Measurements from ENCODE around the gene SRY.
"Not testable (repeated sequence)": the region's sequence is repeated elsewhere in the genome, so short reads cannot be mapped to it uniquely, and the experiment has no call there.

SRY gene

DNA sequence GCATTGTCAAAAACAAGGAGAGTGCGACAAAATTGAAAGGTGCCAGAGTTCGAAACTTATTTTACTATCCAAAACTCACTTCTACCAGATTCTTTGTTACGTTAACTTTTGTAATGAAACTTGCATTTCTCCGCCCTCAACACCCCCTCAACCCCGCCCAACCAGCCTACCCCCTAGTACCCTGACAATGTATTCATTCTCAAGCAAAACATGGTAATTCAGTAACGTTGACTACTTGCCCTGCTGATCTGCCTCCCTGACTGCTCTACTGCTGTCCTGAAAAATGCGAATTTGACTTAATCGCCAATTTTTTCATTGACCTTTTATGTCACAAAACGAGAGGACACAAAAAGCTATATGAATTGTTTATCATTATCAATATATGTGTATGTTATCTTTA is at the start of gene SRY:
Gene SRY, minus strand, starts transcription at position 83 of the 400 bp plus-strand sequence. Its CDS starts 79 bp downstream, at position 4.
- no peak for DNase-seq (ENCODE audit: low read depth in 2 of 3, low spot score in 2 of 3)

DNA sequence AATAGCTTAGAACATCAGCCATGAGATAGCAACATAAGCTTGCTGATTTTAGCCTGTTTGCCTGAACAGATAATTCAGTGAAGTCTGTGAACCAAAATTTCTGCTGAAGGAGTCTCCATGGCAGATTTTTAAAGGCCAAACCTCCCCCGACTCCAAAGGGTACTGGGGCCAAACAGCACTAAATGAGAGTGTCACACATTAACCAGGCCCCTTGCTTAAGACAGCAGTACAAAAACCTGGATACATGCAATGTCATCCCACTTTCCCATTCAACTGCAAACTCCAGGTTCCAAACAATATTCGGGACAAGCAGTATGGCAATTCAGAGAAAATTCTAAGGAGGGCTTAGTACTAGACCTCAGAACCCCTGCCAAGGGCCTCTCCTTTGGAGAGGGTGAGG is 49.6 kb upstream of the SRY start:
- no peak for DNase-seq (ENCODE audit: low read depth in 2 of 3, low spot score in 2 of 3)

DNA sequence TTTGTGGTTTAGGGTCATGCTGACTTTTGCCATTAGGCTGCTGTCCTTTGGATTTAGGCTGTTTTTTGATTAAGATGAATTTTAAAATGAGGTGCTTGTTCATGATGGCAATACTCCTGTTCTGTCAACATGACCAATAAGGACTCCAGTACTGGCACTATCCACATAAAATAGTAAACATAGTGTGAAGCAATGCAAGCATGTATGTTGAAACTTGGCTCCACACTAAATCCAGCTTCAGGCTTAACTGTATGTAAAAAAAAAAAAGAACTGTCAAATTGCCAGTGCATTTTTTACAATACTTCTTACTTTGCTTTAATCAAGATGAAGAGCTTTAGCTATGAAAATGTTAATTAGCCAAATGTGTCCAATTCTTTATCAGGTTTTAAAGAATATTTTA is 47.7 kb upstream of the SRY start:
- DNase-seq (ENCODE audit: low read depth in 2 of 3, low spot score in 2 of 3) = no peak

DNA sequence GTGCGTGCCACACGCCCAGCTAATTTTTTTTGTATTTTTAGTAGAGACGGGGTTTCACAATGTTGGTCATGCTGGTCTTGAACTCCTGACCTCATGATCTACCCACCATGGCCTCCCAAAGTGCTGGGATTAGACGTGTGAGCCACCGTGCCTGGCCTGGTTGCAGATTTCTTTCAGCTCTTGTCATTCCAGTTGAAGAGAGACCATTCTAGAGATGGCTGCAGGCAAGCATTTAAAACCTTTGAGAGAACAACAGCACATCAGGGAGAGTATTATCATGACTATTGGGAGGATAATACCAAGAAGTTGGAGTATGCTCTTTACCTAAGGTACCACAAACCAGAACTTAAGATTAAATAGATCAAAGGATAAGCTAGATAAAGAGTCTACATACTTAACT is 41.0 kb upstream of the SRY start:
- DNase-seq (ENCODE audit: low read depth in 2 of 3, low spot score in 2 of 3) = no peak

DNA sequence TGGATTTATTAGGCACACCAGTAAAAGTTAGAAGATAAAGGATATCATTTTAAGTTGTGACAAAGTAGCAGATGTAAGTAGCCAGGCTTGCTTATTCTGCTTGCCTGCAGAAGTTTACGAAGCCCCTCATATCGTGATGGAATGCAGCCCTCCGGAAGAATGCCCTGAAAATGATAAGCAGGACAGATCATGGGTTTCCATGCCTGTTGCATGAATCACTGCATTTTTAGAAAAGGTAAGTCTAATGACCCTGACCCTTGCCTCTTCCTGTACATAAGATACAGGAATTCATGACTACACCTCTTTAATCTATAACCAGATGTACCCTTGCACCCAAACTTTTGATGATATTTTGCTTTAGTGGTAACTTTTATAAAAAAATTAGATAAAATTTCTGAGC is 37.0 kb upstream of the SRY start:
- DNase-seq (ENCODE audit: low read depth in 2 of 3, low spot score in 2 of 3) = no peak

DNA sequence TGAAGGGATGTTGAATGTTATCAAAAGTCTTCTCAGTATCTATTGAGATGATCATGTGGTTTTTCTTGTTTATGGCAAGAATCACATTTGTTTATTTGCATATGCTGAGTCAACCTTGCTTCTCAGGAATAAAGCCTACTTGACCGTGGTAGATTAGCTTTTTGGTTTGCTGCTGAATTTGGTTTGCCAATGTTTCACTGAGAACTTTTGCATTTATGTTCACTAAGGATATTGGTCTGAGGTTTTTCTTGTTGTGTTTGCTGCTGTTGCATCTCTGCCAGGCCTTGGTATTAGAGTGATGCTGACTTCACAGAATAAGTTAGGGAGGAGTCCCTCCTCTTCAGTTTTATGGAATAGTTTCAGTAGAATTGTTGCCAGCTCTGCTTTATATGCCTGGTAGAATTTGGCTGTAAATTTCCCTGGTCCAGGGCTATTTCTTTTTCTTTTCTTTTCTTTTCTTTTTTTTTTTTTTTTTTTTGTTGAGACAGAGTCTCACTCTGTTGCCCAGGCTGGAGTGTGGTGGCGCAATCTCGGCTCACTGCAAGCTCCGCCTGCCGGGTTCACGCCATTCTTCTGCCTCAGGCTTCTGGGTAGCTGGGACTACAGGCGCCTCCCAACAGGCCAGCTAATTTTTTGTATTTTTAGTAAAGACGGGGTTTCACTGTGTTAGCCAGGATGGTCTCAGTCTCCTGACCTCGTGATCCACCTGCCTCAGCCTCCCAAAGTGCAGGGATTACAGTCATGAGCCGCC is 29.8 kb upstream of the SRY start:
- DNase-seq (ENCODE audit: low read depth in 2 of 3, low spot score in 2 of 3) = not testable (repeated sequence)

DNA sequence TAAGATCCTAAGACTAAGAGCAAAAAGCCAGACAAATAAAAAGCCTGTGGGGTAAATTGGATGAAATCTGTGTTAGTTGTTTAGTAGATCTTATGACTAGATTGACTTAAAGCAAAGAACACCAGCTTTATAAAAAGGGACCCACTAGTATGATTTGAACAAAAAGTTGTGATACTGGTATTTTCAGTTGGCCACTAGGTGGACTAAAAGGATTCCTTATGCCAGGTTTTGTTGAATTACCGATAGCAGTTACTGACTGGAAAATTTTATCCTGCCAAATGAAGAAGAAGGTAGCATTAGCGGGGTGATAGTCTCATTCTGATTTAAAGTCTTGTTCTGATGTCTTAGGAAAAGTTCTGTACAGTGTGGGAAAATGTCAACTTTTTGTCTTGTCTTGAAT is 12.8 kb upstream of the SRY start:
- no peak for DNase-seq (ENCODE audit: low read depth in 2 of 3, low spot score in 2 of 3)

DNA sequence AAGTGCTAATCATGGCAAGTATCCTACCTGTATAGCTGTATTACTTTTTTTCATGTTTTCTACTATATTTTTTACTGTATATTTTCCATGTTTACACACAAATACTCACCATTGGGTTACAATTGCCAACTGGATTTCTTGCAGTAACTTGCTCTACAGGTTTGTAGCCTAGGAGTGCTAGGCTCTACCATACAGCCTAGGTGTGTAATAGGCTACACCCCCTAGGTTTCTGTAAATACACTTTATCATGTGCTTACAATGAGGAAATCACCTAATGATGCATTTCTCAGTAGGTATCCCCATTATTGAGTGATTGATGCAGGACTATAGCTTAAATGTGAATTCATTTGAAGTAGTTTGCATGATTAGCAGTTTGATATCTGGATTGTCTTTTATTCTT is 10.5 kb upstream of the SRY start:
- no peak for DNase-seq (ENCODE audit: low read depth in 2 of 3, low spot score in 2 of 3)

DNA sequence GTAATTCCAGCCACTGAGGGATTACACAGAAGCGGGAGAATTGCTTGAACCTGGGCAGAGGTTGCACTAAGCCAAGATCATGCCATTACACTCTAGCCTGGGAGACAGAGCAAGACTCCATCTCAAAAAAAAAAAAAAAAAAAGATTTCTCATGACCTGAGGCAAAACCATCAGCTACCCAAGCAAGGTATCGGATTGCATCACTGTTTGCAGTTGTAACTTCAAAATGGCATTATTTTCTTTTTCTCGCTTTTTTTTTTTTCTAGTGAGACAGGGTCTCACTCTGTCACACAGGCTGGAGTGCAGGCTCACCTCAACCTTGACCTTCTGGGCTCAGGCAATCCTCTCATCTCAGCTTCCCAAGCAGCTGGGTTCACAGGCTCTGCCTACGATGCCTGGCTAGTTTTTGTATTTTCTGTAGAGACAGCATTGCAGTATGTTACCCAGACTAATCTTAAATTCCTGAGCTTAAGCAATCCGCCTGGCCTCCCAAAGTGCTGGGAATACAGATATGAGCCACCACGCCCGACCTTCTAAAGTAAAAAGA is 9.6 kb upstream of the SRY start:
- DNase-seq (ENCODE audit: low read depth in 2 of 3, low spot score in 2 of 3) = no peak

DNA sequence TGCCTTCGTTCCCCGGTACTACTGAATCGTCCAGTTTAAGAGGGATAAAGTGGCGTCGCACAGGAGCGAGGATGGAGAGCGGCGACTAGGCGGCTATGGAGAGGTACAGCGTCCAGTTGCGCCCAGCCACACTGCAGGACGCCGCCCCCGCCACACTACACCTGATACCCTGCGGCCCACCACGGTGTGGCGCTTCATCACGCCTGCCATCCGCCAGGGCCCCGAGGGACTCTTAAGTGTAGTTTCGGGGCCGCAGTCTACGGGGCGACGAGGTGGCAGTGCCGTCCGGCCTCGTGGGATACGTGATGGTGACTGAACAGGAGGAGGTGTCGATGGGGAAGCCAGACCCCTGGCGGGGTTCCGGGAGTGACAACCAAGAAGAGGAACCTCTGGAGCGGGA is 2.3 kb upstream of the SRY start:
- no peak for DNase-seq (ENCODE audit: low read depth in 2 of 3, low spot score in 2 of 3)

DNA sequence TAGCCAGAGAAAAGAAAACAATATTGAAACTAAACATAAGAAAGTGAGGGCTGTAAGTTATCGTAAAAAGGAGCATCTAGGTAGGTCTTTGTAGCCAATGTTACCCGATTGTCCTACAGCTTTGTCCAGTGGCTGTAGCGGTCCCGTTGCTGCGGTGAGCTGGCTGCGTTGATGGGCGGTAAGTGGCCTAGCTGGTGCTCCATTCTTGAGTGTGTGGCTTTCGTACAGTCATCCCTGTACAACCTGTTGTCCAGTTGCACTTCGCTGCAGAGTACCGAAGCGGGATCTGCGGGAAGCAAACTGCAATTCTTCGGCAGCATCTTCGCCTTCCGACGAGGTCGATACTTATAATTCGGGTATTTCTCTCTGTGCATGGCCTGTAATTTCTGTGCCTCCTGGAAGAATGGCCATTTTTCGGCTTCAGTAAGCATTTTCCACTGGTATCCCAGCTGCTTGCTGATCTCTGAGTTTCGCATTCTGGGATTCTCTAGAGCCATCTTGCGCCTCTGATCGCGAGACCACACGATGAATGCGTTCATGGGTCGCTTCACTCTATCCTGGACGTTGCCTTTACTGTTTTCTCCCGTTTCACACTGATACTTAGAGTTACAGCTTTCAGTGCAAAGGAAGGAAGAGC is 488 bp downstream of the SRY start:
- no peak for DNase-seq (ENCODE audit: low read depth in 2 of 3, low spot score in 2 of 3)

Measured in activated CD8-positive, alpha-beta memory T cell treated with anti-CD3 and anti-CD28 coated beads for 48 hours (primary cell).